Activated CD4-positive, alpha-beta T cell treated with anti-CD3 and anti-CD28 coated beads, Interleukin-2, Interleukin-4, amounts not matched to agents 100 ng/mL and 50 ng/mL, durations not matched to agents 16 hours and 8 hours (primary cell): Measurements from ENCODE around the gene KRT34.
"Not testable (repeated sequence)": the region's sequence is repeated elsewhere in the genome, so short reads cannot be mapped to it uniquely, and the experiment has no call there.

Source experiments
- DNase-seq: peaks from one replicate; pipeline ENCODE4 v3.0.0-alpha.2; 2020; ENCODE audit warnings: low spot score

The KRT34 gene

DNA sequence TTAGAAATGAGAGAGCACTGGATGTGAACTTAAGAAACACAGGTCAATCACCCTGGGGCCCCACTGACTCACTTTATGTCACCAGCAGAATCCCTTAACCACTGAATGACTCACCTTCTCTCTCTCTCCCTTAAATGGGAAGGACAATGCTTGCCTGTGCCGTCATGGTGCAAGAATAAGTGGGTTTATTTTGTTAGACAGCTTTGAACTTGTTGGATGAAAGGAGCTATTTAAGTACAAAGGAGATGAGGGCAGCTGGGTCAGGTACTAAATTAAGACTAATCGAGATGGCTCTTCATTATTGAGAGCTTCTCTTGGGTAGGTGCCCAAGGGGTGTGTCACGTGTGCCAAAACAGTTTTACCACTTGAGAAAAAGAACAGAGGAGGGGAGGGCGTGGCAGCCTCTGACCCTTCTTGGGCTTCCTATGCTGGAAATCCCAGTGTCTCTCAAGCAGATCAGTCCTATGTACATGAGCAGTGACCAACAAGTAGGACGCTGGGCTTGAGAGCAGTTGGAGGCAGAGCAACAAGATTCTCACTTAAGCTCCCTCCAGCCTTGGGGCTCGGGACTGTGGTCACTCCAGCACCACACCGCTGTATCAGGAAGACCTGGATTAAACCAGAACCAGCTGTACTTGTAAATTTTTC lies 22.0 kb upstream of the KRT34 start:
- DNase-seq, result peak; percentile 69

DNA sequence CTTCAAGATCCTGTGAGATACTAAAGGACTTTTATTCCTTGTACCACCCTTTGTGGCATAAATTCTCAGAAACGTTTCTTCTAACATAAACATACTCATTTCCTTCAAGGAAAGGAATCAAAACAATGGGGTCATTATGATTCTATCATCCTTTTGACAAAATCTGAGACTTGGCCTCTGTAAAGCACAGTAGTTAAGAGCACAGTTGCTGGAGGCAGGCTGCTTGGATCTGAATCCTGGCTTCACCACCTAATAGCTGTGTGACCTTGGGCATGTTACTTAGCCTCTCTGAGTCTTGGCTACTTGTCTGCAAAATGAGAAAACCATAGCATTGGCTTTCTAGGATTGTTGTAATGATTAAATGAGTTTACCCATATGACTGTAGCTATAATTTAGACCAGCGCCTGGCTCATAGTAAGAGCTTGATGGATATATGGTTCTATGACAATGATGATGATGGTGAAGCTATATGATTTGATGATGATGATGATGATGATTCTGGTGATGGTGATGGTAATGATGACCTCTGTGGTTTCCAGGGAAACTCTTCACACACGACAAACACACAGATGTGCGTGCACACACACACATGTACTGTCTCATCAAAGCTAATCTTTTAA lies 21.4 kb upstream of the KRT34 start:
- no peak for DNase-seq

DNA sequence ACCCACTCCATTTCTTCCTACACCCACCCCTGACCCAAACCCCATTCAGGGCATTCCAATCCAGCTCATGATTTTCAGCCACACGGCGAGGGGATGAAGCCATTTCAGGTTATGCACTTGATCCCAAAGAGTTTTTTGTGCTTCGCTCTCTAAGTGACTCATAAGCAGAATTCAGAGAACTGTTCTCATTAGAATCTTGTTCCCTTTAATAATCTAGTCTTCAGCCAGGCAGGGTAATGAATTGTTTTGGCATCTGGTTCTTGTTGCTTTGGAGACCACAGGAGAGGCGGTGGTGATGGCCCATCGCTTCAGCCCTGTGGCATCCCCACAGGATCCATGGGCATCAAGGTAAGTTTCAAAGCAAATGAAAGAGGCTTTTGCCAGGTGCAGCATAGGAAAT lies 20.1 kb upstream of the KRT34 start:
- DNase-seq, result no peak

DNA sequence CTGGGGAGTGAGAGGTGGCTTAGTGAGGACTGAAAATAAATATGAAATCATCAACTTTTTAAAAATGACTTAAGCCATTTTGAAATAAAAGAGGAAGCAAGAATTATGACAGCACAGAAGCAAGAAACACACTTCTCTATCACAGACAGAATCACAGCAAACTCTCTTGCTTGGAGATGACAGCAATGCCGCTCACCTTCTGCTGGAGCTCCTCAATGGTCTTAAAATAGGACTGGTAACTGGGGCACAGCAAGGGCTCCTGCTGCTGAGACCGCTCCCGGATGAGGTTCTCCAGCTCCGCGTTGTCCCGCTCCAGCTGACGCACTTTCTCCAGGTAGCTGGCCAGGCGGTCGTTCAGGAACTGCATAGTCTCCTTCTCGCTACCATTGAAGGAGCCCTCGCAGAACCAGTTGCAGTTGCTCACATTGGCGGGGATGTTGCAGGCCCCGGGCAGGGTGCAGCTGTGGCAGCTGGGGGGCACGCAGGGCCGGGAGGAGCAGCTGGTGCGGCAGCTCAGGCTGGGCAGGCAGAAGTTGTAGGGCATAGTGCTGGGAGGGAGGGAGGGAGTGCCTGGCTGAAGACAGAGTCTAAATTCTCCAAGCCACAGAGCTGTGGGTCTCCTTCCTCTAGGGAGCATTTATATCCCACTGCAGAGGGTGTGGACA lies 15.0 kb upstream of the KRT34 start, which contains the start of gene KRT31:
KRT31 (minus strand) TSS at position 613 of the 665 bp plus-strand sequence; CDS start at position 544, 69 bp downstream.
- no peak for DNase-seq

DNA sequence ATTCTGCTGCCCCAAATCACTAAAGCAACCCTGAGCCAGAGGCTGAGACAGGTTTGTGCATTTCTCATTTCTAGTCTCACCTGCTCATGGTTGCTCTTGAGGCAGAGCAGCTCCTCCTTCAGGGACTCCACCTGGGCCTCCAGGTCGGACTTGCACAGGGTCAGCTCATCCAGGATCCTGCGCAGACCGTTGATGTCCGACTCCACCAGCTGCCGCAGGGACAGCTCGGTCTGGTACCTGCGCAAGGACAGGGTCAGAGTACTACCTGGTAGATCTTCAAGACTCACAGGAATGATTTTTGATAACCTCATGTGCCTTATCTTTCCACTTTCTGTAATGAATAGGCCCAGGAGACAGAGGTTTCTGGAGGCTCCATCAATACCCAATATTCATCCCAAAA lies 14.2 kb upstream of the KRT34 start:
- no peak for DNase-seq

DNA sequence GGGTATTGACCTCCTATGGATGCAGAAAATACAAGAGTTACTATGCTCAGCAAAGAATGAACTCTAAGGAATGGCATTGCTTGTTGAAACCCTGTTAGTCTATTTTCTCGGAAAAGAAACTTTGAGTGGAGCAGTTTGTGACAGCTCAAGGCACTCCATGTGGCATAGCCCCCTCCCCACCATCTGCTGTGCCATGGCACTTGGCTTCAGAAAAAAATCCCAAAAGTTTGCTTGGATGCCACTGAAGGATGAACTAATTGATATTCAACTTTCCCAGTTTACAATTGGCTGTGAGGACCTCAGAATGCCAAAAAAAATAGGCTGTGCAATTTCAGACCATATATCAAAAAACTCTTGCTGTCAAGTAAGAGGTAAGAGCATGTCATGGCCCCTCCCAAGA lies 13.5 kb upstream of the KRT34 start:
- DNase-seq, result no peak

DNA sequence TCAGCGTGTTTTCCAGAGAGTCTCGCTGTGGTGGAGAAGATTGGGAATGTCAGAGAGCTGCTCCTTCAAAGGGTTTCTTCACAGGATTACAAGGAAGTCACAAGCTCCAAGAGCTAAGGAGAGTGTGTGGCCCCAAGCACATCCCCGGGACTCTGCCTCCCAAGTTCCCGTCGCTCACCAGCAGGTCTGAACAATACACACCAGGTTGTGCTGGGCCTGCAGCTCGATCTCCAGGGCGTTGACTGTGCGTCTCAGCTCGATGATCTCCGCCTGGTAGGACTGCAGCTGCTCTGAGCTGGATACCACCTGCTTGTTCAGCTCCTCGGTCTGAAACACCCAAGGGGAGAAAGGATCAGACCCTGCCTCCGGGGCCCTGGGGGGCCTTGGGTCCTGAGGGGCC lies 12.9 kb upstream of the KRT34 start:
- not testable (repeated sequence) for DNase-seq

DNA sequence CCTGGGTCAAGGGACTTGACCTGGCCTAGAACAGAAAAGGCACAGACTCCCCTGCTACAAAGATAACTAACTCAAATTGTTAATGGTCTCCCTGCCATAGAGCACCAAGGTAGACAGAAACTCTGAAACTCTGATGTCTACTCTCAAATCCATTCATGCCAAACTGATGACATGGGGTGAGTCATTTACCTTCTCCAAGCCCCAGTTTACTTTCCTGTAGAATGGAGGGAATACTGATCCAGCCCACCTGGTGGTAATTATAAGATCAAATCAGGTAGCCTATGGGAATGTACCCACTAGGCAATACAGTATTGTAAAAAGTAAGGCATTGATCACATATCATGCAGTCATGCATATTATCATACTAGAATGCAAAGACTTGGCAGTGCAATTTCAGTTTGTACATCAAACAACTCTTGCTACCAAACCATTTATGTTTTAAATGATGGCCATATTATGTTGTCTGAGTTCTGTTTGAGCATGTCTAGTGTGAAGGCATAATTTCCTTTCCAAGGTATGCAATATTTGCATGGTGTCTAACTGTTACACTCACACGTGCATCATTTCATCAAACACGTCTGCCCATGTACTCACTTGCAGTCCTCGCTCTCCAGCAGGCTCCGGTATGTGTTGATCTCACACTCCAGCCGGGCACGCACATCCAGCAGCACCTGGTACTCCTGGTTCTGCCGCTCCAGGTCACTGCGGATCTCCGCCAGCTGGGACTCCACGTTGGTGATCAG lies 12.3 kb upstream of the KRT34 start:
- no peak for DNase-seq

DNA sequence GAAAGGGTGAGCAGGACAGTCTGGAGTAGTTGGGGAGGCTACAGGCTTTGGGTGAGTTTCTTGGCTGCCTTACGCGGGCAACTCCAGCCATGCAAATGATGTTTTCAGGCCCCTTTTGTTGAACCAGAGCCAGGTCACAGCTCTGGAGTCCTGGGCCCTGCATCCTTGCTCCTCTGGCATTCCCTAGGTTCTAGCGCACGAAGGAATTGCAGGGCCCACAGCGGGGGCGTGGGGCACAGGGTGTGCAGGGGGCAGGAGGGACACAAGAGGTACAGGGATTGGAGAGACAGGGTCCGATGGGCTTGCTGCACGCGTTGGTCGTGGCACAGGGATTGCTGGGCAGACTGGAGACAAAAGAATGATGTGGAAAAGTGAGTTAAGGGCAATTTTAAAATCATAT lies 11.7 kb upstream of the KRT34 start:
- DNase-seq, result no peak

DNA sequence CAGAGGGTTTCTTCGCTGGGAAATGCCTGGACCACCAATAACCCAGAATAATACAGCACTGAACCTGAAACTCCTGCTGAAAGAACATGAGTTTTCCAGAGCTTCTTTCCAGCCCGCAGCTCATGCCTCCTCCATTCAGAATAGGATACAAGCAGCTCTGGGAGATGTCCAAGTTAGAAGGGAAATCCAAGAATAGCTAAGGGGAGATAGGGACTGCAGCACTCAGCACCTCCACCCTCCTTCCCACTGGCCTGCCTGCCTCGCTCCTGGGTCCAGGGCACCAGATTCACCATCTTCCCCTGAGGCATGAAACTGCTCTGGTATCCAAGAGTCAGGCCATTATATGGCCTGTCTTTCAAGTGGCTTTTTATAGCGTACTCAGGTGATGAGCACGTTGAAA lies 11.2 kb upstream of the KRT34 start:
- no peak for DNase-seq

DNA sequence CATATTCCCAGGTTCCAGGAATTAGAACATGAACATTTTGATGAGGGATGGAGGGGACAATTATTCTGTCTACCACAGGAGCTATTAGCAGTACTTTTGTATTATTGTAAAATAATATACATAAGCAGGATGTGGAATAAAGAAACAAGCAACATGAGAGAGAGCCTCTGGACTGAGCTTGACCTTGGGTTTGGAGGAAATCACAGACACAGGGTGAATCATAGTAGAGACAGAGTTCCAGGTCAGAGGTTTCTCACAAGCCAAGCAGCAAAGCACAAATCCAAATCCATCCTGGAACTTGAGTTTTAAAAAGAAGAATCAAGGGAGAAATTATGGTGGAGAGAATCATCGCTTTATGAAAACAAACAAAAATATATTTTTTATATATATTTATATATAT lies 10.2 kb upstream of the KRT34 start:
- no peak for DNase-seq

DNA sequence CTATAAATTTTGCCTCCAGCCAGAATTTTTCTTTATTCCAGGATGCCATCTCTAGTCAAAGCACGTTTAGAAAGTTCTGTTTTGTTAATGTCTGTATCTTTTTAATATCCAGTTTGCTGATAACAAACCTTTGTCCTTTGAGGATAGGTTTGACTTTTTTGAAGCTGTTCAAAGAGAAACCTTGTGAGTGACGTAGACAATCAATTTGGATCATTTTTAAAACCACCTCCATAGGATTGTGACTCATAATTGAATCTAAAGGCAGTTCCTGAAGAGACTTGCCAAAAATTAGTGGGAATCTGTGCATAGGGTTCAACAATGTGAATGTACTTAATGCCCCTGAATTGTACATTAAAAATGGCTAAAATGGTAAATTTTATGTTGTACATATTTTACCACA lies 9.4 kb upstream of the KRT34 start:
- no peak for DNase-seq

DNA sequence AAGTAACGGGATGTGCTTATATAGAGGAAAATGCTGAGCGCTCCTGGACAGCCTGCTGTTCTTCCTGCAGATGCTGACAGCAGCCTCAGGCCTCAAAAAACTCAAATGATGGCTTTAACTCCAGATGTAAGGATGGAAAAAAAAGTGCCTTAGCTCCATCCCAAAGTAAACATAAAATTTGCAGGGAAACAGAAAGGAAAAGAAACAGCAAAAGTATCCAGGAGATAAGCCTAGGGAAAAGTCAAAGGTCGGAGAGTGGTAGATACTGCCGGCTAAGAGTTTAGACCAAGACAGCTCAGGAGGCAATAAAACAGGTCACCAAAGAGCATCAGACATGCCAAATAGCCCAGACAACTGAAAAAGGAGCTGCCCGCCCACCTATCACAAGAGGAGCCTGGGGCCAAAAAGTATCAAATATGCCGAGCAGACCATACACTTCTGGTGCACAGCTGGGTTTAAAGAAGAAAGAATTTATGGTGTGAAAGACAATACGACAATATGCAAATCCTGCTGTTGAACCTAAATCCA lies 8.4 kb upstream of the KRT34 start:
- DNase-seq, result no peak

DNA sequence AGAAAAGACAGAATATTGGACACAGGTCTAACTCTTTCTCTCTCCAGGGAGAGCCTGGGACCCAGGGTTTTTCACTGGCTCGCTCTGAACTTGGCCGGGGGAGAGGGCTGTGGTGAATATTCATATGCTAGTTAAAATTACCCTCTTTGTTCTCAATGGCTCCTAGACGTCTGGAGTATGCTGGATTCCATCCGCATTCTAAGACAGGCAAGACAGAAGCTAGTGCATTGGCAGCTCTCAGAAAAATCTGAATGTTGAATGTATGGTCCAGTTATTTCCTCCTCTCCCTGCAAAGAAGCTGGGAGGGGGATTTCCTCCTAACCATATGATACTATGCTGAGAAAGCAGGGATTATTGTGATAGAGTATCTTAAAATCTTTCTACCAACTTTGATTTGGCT lies 5.6 kb upstream of the KRT34 start:
- no peak for DNase-seq

DNA sequence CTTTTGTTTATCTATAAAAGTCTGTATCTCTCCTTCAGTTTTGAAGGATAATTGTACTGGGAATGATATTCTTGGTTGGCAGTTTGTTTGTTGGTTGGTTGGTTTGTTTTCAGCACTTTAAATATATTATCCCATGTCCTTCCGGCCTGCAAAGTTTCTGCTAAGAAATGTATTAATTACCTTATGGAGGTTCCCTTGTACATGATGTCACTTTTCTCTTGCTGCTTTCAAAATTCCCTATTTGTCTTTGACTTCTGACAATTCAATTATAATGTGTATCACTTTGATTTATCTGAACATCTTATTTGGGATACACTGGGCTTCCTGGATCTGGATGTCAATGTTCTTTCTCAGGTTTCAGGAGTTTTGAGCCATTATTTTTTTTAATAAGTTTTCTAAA lies 4.1 kb upstream of the KRT34 start:
- DNase-seq, result no peak

DNA sequence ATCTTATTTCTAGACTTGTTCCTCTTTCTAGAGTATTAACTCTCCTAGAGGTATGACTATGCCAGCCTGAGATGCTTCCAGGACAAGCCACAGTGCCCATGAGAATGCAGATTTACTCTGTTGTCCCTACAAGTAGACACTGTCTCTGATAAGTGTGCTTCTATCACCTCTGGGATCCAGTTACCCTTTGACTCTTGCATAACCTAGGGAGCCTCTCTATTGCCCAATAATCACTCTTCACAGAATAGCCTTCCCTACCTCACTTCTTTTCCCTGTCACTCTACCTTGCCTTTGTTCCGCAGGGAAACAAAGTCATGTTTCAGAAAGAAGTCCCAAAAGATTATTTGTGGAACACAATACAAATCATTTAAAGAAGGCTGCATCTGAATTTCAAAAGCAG lies 1.6 kb upstream of the KRT34 start:
- no peak for DNase-seq

DNA sequence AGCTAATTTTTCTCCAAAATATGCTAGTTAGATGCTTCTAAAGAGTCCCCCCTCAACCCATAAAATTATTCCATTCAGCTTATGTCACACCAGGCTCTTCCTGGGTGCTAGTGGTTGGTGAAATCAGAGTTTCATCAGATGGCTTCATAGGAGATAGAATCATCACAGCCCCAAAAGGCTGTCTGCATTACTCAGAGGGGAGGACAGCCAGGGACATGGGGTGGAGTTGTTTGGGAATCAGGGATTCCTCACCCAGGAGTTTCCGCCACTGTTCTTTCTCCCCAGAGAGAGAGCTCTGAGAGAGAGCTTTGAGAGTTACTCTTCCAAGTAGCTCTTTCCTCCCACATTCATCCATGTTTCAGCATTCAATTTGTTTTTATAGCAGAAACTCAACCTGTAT lies 288 bp upstream of the KRT34 start:
- no peak for DNase-seq

DNA sequence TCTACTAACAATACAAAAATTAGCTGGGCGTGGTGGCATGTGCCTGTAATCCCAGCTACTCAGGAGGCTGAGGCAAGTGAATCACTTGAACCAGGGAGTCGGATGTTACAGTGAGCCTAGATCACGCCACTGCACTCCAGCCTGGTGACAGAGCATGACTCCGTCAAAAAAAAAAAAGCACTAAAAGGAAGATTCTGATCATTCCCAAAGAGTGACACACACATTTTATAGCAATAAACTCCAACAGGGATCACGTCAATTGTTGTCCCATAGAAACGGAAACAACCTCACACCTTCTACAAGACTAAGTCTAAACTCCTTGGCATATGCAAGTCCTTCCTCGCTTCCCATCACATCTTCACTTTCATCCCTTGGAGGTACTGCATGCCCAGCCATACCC lies 2.0 kb downstream of the KRT34 start:
- DNase-seq, result not testable (repeated sequence)

DNA sequence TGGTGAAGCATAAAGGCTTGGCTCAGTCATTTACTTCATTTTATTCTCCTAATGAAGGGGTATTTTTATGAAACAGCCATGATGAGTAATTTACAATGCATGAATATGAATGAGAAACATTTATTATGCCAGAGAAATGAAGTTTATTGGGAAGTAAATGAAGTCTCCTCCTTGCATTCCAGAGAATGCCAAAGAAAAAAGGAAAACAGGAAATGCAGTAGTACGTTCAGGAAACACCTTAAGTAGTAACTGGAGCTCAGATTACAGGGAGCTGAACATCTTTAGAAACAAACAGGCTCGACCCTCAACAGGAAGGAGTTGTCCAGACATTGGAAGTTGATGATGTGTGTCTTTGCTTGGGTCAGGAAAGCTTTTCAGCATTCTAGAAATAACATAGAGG lies 4.6 kb downstream of the KRT34 start:
- no peak for DNase-seq

DNA sequence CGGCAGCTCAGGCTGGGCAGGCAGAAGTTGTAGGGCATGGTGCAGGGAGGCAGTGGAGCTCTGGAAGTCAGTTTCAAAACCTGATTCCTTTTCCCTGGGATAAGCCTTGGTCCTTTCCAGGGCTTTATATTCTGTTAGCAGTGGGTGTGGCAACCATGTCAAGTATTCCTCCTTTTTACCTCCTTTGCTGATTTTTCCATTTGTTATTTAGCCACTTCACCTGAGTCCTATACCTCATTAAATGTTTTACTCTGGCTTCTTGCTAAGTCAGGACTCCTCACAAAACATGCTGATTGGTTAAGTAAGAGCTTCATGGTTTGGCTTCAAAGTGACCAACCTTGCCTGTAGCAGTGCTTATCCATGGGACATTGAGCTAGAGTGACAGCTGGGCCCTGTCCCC lies 12.4 kb downstream of the KRT34 start, which contains the start of gene KRT33B:
KRT33B (minus strand) TSS at position 101 of the 400 bp plus-strand sequence; CDS start at position 38, 63 bp downstream.
- no peak for DNase-seq

DNA sequence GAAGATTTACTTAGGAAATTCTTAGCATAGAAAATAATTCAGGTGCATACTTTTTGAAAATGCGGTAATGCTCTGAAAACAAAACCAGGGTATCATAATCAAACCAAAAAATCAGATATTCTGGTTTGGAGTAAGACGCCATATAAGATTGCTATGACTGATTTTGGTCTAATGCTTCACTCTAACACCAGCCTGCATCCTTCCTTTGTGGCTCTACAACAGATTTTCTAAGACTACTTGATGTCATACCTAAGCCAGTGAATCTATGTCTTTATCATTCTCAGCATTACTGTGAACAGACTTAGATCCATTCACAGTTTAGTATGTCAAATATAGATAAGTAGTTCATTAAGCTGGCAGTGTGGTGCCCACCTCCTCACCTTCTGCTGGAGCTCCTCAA lies 13.1 kb downstream of the KRT34 start:
- no peak for DNase-seq

DNA sequence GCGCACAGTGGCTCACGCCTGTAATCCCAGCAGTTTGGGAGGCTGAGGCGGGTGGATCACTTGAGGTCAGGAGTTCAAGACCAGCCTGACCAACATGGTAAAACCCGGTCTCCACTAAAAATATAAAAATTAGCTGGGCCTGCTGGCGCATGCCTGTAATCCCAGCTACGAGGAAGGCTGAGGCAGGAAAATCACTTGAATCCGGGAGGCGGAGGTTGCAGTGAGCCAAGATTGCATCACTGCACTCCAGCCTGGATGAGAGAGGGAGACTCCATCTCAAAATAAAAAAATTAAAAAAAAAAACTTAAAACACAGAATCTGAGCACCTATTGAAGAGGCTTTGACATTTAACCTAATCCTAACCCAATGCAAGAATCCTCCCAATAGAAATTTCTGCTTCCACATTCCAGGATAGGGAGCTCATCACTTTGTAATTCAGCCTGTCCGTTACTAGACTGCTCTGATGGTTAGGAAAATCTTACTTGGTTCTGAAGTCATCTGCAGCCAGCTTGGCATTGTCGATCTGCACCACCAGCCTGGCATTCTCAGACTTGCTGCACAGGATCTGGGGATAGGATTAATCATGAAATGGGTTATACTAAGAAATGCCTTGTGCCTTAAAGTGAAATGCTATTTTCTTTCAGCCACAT lies 14.6 kb downstream of the KRT34 start:
- DNase-seq, result no peak
